Esophagus (tissue), 2 donors: Measurements from ENCODE around the gene NHLRC4. TPM values are rescaled to one million over a fixed set of nuclear protein-coding genes. Genes with fewer than 3 reads are reported as not detected.

ENCODE experiments used
- H3K27ac ChIP-seq, 2 donors: one replicate each; pipeline ENCODE4 v1.5.1; 2013; ENCODE audit warnings: low read depth in 2 of 2, mild to moderate bottlenecking in 2 of 2, inconsistent platforms in 1 of 2, low read length in 1 of 2, moderate library complexity in 1 of 2
- H3K27me3 ChIP-seq, 2 donors: one replicate each; pipeline ENCODE4 v1.6.1; 2013; ENCODE audit warnings: low read length in 2 of 2, control low read depth in 1 of 2, mild to moderate bottlenecking in 1 of 2; ENCODE audit not compliant: insufficient read depth in 2 of 2, control insufficient read depth in 1 of 2
- H3K36me3 ChIP-seq, 2 donors: one replicate each; pipeline ENCODE4 v1.6.1; 2013; ENCODE audit warnings: low read length in 1 of 2; ENCODE audit not compliant: control insufficient read depth in 2 of 2, insufficient read depth in 2 of 2
- H3K4me1 ChIP-seq, 2 donors: one replicate each; pipeline ENCODE4 v1.6.1; 2013; ENCODE audit warnings: low read length in 1 of 2; ENCODE audit not compliant: control insufficient read depth in 2 of 2, insufficient read depth in 2 of 2
- H3K4me3 ChIP-seq, 2 donors: one replicate each; pipeline ENCODE4 v1.5.1; 2013; ENCODE audit warnings: low read length in 2 of 2, mild to moderate bottlenecking in 2 of 2, low read depth in 1 of 2, moderate library complexity in 1 of 2
- H3K9me3 ChIP-seq, 2 donors: one replicate each; pipeline ENCODE4 v1.6.1; 2013; ENCODE audit warnings: mild to moderate bottlenecking in 2 of 2, low read depth in 1 of 2, low read length in 1 of 2, moderate library complexity in 1 of 2; ENCODE audit not compliant: control insufficient read depth in 2 of 2, insufficient read depth in 1 of 2
- WGBS, 2 donors: extraction: QIAGEN DNeasy Blood & Tissue Kit; methylation state at CpG; one replicate each; pipeline ENCODE4 v1.1.7; 2013; 5-methylcytosine and 5-hydroxymethylcytosine counted together
- polyA plus RNA-seq, 2 donors: library from polyadenylated mRNA; stranded (reverse); fragments of 200-250 nt; gene quantifications; one replicate each; pipeline ENCODE4 v1.2.3, GENCODE V29; 2013
- donor health status: healthy with polysubstance abuse.
- donor health status: Bipolar disorder and iron deficiency.

Gene NHLRC4, protein sequence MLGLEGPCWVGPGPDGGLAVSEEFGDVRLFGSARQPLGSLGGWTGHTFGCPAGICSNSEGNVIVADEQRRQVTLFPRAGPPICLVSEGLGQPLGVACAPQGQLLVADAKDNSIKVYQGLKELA
- polyA plus RNA-seq: under 1 TPM; 0.11 to 0.16 TPM

DNA sequence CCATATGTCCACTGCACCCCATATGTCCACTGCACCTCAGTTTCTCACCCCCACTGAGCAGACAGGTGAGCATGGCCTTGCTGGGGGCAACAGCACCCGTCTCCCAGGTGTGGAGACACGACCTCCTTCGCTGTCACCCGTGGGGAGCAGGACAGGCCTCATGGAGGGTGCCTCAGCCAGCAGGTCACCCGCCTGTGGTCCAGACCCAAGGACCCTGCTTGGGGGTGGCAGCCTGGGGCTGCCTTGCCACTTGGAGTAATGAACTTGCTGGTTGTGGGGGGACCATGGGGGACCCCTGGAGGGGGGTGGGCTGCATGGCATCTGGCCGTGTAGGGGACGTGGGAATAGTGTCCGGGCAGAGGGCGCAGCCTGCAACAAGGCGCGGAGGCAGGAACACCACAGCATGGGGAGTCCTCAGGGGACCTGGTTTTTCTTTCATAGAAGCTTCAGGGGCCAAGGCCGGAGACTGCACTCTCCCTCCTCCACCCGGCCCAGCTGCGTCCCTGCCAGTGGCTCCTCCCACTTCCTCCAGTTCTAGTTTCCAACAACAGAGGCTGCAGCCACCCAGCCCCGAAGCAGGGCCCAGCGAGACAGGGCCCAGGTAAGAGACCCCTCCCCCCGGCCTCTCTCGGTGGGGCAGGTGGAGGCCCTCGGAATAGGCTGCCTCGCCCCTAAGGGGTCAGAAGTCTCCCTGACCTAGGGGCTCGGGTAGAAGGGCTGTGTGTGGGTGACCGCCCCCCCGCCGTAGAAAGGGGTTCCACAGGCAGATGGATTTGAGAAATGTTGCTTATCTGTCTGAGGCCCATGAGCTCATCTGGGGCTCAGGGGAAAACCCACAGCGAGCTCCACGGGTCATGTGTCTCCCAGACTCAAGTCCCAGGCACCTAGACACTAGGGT is at the start of gene NHLRC4:
Gene NHLRC4 (plus strand): TSS at position 531 of the 898 bp plus-strand sequence. CDS start 1,043 bp downstream, outside the sequence.
- WGBS, 2 donors: 34 to 35% methylated on average over 26 of the region's 26 CpGs
- H3K4me1 ChIP-seq: peaks cover 8 to 35% of the 10 kb centered on the region in 2 donors
- peak within 1 kb of the TSS in 1 of 2 donors; percentile 18 for H3K4me3 ChIP-seq
- H3K36me3 ChIP-seq: no peaks in the 10 kb centered on the region
- no peaks in the 10 kb centered on the region for H3K27me3 ChIP-seq
- peaks cover 0 to 2% of the 10 kb centered on the region in 2 donors for H3K9me3 ChIP-seq
- peak within 1 kb of the TSS in 1 of 2 donors; percentile 3 for H3K27ac ChIP-seq

DNA sequence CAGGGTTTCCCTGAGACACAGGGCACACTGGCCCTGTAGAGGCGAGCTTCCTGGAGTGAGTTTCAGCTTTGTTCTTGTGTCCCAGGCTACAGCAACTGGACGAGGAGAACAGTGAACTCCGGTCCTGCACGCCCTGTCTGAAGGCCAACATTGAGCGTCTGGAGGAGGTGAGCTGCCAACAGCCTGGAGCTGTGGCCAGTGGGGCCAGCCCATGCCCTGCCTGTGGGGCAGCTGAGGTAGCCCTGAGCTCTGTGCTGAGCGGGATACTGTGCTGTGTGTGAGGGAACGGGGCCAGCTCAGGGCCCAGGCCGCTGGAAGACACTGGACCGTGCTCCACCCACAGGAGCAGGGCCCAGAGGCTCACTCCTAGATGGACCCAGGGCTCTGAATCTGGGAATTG is 47.9 kb upstream of the NHLRC4 start:
- H3K27ac ChIP-seq: no peak overlapping the region
- H3K4me1 ChIP-seq: peaks cover 3 to 8% of the 10 kb centered on the region in 2 donors
- H3K36me3 ChIP-seq: peaks cover 0 to 24% of the 10 kb centered on the region in 2 donors
- H3K27me3 ChIP-seq: no peaks in the 10 kb centered on the region
- no peak overlapping the region for H3K4me3 ChIP-seq
- no peaks in the 10 kb centered on the region for H3K9me3 ChIP-seq
- WGBS, 2 donors: 85 to 92% methylated on average over 9 of the region's 9 CpGs

- Histone ChIP-seq H3K36me3 (peaks cover 0 to 24% of the 10 kb centered on the region in 2 donors), H3K4me3 (no peak overlapping the region), H3K27me3 (no peaks in the 10 kb centered on the region), H3K27ac (no peak overlapping the region), H3K4me1 (peaks cover 3 to 8% of the 10 kb centered on the region in 2 donors), H3K9me3 (no peaks in the 10 kb centered on the region)
- 91 to 93% methylated on average over 19 of the region's 19 CpGs for WGBS, 2 donors
These were observed 47.4 kb upstream of the NHLRC4 start for GRCh38 chr16:519425-519824.

DNA sequence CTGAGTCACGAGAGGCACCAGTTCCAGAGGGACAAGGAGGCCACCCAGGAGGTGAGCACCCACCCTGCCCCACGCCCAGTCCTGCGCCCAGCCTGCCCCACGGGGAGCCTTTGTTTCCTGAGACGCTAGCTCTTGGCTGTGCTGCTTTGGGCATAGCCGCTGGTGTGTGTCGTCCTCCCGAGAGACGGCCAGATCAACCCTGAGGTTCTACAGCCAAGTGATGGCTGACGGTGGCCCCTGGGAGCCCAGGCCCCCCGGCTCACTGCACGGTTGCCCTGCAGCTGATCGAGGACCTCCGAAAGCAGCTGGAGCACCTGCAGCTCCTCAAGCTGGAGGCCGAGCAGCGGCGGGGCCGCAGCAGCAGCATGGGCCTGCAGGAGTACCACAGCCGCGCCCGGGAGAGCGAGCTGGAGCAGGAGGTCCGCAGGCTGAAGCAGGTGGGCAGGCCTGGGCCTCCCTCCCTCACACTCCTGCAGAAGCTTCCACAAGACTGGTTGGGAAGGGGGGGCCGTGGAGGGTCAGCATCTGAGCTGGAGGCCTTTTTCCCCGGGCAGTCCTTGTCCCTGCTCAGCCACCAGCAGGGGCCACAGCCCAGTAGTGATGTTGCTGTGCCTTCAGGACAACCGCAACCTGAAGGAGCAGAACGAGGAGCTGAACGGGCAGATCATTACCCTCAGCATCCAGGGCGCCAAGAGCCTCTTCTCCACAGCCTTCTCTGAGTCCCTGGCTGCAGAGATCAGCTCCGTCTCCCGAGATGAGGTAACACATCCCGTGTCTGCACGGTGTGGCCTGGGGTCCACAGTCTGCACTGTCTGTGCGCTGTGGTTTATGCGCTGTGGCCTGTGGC is 46.7 kb upstream of the NHLRC4 start:
- WGBS, 2 donors: 89 to 95% methylated on average over 32 to 35 of the region's 35 CpGs
- no peak overlapping the region for H3K27ac ChIP-seq
- no peaks in the 10 kb centered on the region for H3K9me3 ChIP-seq
- peaks cover 3 to 13% of the 10 kb centered on the region in 2 donors for H3K4me1 ChIP-seq
- H3K27me3 ChIP-seq: no peaks in the 10 kb centered on the region
- no peak overlapping the region for H3K4me3 ChIP-seq
- peaks cover 0 to 24% of the 10 kb centered on the region in 2 donors for H3K36me3 ChIP-seq

DNA sequence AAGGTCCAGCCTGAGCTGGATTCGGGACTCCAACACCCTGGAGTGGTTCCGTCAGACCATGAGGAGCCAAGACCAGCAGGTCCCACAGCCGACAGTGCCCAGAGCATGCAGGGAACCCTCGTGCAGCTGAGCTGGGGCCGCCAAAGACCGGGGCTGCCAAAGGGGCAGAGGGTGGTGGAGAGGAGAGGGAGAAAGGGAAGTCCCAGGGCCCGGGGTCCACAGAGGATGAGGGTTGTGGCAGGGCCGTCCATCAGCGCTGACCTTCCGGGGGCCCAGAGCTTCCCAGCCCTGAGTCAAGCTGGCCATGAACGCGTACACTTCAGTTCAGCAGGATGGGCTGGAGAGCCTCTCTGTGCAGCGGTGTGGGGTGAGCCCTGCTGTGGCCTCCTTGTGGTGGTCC is 46.0 kb upstream of the NHLRC4 start:
- Histone ChIP-seq H3K27me3 (no peaks in the 10 kb centered on the region), H3K36me3 (peaks cover 0 to 20% of the 10 kb centered on the region in 2 donors), H3K9me3 (no peaks in the 10 kb centered on the region), H3K4me3 (no peak overlapping the region), H3K27ac (no peak overlapping the region), H3K4me1 (peaks cover 3 to 20% of the 10 kb centered on the region in 2 donors)
- 91% methylated on average over 13 of the region's 13 CpGs for WGBS, 2 donors

- H3K27ac ChIP-seq: no peak overlapping the region
- H3K4me1 ChIP-seq: peaks cover 6 to 27% of the 10 kb centered on the region in 2 donors
- H3K36me3 ChIP-seq: peaks cover 0 to 20% of the 10 kb centered on the region in 2 donors
- H3K9me3 ChIP-seq: no peaks in the 10 kb centered on the region
- WGBS, 2 donors: 62 to 64% methylated on average over 34 of the region's 34 CpGs
- H3K27me3 ChIP-seq: no peaks in the 10 kb centered on the region
- no peak overlapping the region for H3K4me3 ChIP-seq
These were observed 45.2 kb upstream of the NHLRC4 start for GRCh38 chr16:521381-522210.

GRCh38 chr16:522320-523096 is 44.3 kb upstream of the NHLRC4 start:
- Histone ChIP-seq H3K36me3 (peaks cover 0 to 20% of the 10 kb centered on the region in 2 donors), H3K4me1 (peaks cover 6 to 27% of the 10 kb centered on the region in 2 donors)
- 65 to 67% methylated on average over 23 of the region's 23 CpGs for WGBS, 2 donors

GRCh38 chr16:523097-523741 is 43.6 kb upstream of the NHLRC4 start:
- Histone ChIP-seq H3K36me3 (peaks cover 0 to 20% of the 10 kb centered on the region in 2 donors), H3K4me1 (peaks cover 6 to 27% of the 10 kb centered on the region in 2 donors), H3K9me3 (no peaks in the 10 kb centered on the region), H3K4me3 (no peak overlapping the region), H3K27ac (no peak overlapping the region), H3K27me3 (no peaks in the 10 kb centered on the region)
- WGBS, 2 donors: 91 to 95% methylated on average over 22 of the region's 22 CpGs

More at GRCh38 chr16:522320-523096, 44.3 kb upstream of the NHLRC4 start:
- Histone ChIP-seq H3K4me3 (no peak overlapping the region), H3K9me3 (no peaks in the 10 kb centered on the region), H3K27me3 (no peaks in the 10 kb centered on the region), H3K27ac (no peak overlapping the region)
